ENCODE results near the gene PARD3B. TPM values are rescaled to one million over a fixed set of nuclear protein-coding genes. Genes with fewer than 3 reads are reported as not detected.

PARD3B gene
- total and polyA plus RNA-seq, 2 of the 4 experiments (the other 2 are of a cell fraction): 3.3 to 15.6 TPM

- H3K4me3 ChIP-seq (ENCODE audit: insufficient read depth, low read depth, low read length): no peak overlapping the region
- no peaks in the 10 kb centered on the region for H3K9me1 ChIP-seq (ENCODE audit: insufficient read depth, low read length)
- H3K14ac ChIP-seq (replicated peaks; ENCODE audit: low read depth, low read length): no peak overlapping the region
- no peak overlapping the region for H2AK5ac ChIP-seq (ENCODE audit: low read depth, low read length)
- no peak overlapping the region for H3K23ac ChIP-seq (ENCODE audit: low read depth, low read length)
- no peak overlapping the region for H4K8ac ChIP-seq (ENCODE audit: low read depth in 2 of 2, low read length in 2 of 2)
- no peak overlapping the region for H4K5ac ChIP-seq (ENCODE audit: low read depth, low read length)
- H3K4me2 ChIP-seq (ENCODE audit: low read depth, low read length): no peak overlapping the region
- ChIA-PET POLR2A (ENCODE audit: unreplicated experiment) (no interaction called here), CTCF (no interaction called here)
- DNase-seq (peak; percentile 21), ATAC-seq (ENCODE audit: low read depth) (no peak)
- H3K18ac ChIP-seq (ENCODE audit: low read depth, low read length): no peak overlapping the region
- no TSS peak for BruUV-seq (replicated peaks)
- intact Hi-C loops (cut with micrococcal nuclease) (no loop called here), in situ Hi-C loops (cut with MboI; ENCODE audit: low sequenced_read_pairs) (no loop called here), dilution Hi-C loops (cut with HindIII; ENCODE audit: low sequenced_read_pairs, unreplicated experiment) (no loop called here)
- H3K27ac ChIP-seq (ENCODE audit: insufficient read depth, low read length): no peak overlapping the region
- no peak overlapping the region for H4K91ac ChIP-seq (ENCODE audit: insufficient read depth, low read depth, low read length)
- H3K56ac ChIP-seq (ENCODE audit: extremely low read depth, insufficient read depth, low read length): no peak overlapping the region
- TF ChIP-seq MAFK (IDR thresholded peaks at IDR 0.05; ENCODE audit: low read depth, low read length) (no peak), CHD1 (IDR thresholded peaks at IDR 0.05; ENCODE audit: low read depth, low read length) (no peak)
- H3K27me3 ChIP-seq (ENCODE audit: control insufficient read depth, insufficient read depth, low read length): no peaks in the 10 kb centered on the region
- H3K4ac ChIP-seq (ENCODE audit: low read depth, low read length): no peak overlapping the region
- H4K20me1 ChIP-seq (ENCODE audit: insufficient read depth, low read length): no peaks in the 10 kb centered on the region
- no peak overlapping the region for H2BK15ac ChIP-seq (ENCODE audit: low read depth, low read length)
- no peak overlapping the region for H3K9ac ChIP-seq (ENCODE audit: low read depth, low read length)
- no peaks in the 10 kb centered on the region for H3K36me3 ChIP-seq (ENCODE audit: control insufficient read depth, insufficient read depth, low read length)
- H2AK9ac ChIP-seq (replicated peaks; ENCODE audit: low read depth, low read length, poor library complexity): no peak overlapping the region
- H2BK120ac ChIP-seq (ENCODE audit: low read depth, low read length): no peak overlapping the region
- H3K9me3 ChIP-seq (ENCODE audit: control insufficient read depth, insufficient read depth, low read length): no peaks in the 10 kb centered on the region
- no peak overlapping the region for H2BK20ac ChIP-seq (ENCODE audit: low read depth, low read length)
- no peak overlapping the region for H2BK5ac ChIP-seq (ENCODE audit: low read depth, low read length, poor library complexity, severe bottlenecking)
- 63% methylated on average over 1 of the region's 1 CpG; no CpG with 5 or more reads in 1 of the 2 experiments for WGBS, 2 experiments (ENCODE audit: extremely low coverage in 2 of 2, insufficient read length in 1 of 2)
- H3K4me1 ChIP-seq (ENCODE audit: control insufficient read depth, insufficient read depth, low read length): peaks cover 2% of the 10 kb centered on the region; the same call in 1 of the 2 replicates
- no peak overlapping the region for H2AFZ ChIP-seq (replicated peaks; ENCODE audit: low read length, poor library complexity)
- peaks cover 7 to 17% of the 10 kb centered on the region in 2 experiments for H3K79me1 ChIP-seq (ENCODE audit: low read depth in 1 of 2, low read length in 2 of 2)
Measured at GRCh38 chr2:204900910-204901309, 355.6 kb downstream of the PARD3B start.
